22Rv1 (cell line): Measurements from ENCODE around the gene SPAG8.

Experiments
- CTCF ChIP-seq: fragments of 450-650 bp; IDR thresholded peaks from 2 replicates; pipeline ENCODE4 v1.5.1; 2017; ENCODE audit warnings: mild to moderate bottlenecking
- ZFX ChIP-seq: fragments of 450-650 bp; IDR thresholded peaks from 2 replicates; pipeline ENCODE4 v1.6.1; 2017; ENCODE audit warnings: antibody characterized with exemption, borderline replicate concordance

GRCh38 chr9:35845824-35846771 lies 34.0 kb upstream of the SPAG8 start:
- TF ChIP-seq CTCF (no peak), ZFX (no peak)
